Measurements from ENCODE around the gene RAB3IL1.

DNA sequence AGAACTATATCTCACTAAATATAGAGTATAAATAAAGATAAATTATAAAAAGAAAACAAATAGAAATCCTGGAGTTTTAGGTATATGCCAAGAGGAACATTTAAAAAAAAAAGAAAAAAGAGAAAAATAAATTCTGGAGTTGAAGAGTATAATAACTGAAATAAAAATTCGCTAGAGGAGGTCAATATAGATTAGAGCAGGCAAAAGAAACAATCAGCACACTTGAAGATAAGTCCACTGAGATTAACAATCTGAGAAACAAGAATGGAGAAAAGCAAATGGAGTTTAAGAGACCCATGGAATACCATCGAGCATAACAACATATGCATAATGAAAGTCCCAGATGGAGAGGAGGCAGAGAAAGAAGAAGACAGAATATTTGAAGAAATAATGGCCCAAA, 18.5 kb upstream of the RAB3IL1 start:
- TF ChIP-seq, protein P1, sequence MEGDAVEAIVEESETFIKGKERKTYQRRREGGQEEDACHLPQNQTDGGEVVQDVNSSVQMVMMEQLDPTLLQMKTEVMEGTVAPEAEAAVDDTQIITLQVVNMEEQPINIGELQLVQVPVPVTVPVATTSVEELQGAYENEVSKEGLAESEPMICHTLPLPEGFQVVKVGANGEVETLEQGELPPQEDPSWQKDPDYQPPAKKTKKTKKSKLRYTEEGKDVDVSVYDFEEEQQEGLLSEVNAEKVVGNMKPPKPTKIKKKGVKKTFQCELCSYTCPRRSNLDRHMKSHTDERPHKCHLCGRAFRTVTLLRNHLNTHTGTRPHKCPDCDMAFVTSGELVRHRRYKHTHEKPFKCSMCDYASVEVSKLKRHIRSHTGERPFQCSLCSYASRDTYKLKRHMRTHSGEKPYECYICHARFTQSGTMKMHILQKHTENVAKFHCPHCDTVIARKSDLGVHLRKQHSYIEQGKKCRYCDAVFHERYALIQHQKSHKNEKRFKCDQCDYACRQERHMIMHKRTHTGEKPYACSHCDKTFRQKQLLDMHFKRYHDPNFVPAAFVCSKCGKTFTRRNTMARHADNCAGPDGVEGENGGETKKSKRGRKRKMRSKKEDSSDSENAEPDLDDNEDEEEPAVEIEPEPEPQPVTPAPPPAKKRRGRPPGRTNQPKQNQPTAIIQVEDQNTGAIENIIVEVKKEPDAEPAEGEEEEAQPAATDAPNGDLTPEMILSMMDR (IDR thresholded peaks at IDR 0.05): no peak
- no peak for TF ChIP-seq POLR2A (IDR thresholded peaks at IDR 0.05)
- no peak for TF ChIP-seq EP300 (IDR thresholded peaks at IDR 0.05)
- no peak for TF ChIP-seq POLR2AphosphoS5 (IDR thresholded peaks at IDR 0.05)

Measured in stomach (tissue), 4 donors.